ENCODE measurements around the gene GOLGB1.

The GOLGB1 gene

GRCh38 chr3:121627211-121627610 lies 122.3 kb downstream of the GOLGB1 start:
- no peak for DNase-seq

- no peak for DNase-seq
Observed at GRCh38 chr3:121626495-121626894, 123.0 kb downstream of the GOLGB1 start.

- no peak for DNase-seq
Observed at GRCh38 chr3:121624147-121624899, 125.2 kb downstream of the GOLGB1 start.

- DNase-seq: no peak
Observed at GRCh38 chr3:121621491-121621890, 128.1 kb downstream of the GOLGB1 start.

- no peak for DNase-seq
Observed at GRCh38 chr3:121619691-121620090, 129.8 kb downstream of the GOLGB1 start.

Data from stimulated activated CD4-positive, alpha-beta T cell treated with anti-CD3 and anti-CD28 coated beads, Interleukin-12 subunit alpha, Interleukin-12 subunit beta, amount 100 ng/mL, for 4 hours (primary cell).